ENCODE results near the gene CYB5B. TPM values are rescaled to one million over a fixed set of nuclear protein-coding genes. Genes with fewer than 3 reads are reported as not detected.

The CYB5B gene
- polyA plus RNA-seq, 1 of the 3 experiments (the other 2 are of a cell fraction) = 64.4 TPM

DNA sequence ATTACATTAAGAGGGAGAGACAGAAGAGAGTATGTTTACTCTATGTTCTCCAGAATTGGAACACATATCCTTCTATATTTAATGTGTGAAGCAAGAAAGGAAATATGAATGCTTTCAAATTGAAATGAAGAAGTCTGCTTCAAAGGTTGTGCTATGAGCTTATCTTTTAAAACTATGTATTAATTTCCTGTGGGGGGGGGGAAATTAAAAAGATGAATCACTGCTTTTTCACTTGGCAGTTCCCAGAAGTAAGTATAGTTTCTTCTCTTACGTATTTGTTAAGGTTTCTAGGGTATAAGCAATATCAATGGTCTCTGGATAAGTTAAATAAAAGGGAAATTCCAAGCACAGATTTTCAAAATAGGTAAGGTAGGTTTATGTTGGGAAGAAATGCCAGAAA lies 45.7 kb upstream of the CYB5B start:
- no peaks in the 10 kb centered on the region for H3K9me3 ChIP-seq
- DNase-seq = no peak

DNA sequence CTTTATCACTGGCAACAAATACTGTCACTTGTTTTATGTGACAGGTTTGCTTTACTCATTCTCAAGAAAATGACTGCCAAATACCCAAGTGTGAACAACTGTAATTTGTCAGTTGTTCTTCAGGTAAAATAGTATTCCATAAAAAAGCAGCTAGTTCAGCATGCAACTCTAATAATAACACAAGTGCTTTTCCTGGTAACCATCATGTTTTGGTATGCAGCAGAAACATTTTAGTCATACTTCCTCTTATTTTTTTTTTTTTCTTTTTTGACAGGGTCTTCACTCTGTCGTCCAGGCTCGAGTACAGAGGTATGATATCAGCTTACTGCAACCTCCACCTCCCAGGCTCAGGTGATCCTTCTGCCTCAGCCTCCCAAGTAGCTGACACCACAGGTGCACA lies 43.2 kb upstream of the CYB5B start:
- Histone ChIP-seq H3K27ac (ENCODE audit: low read depth in 2 of 2, low read length in 1 of 2) (no peak overlapping the region), H3K9me2 (no peaks in the 10 kb centered on the region), H2AFZ (ENCODE audit: low read depth) (no peak overlapping the region), H3F3A (replicated peaks; ENCODE audit: insufficient read depth) (peaks cover 41% of the 10 kb centered on the region), H3K4me3 (ENCODE audit: low read depth in 2 of 2, low read length in 1 of 2) (no peak overlapping the region), H3K36me3 (replicated peaks in 1 of 2; ENCODE audit: control insufficient read depth in 1 of 2, insufficient read depth in 2 of 2, low read length in 1 of 2) (peaks cover 48 to 67% of the 10 kb centered on the region in 2 experiments), H3K9ac (no peak overlapping the region), H4K20me1 (ENCODE audit: insufficient read depth) (no peaks in the 10 kb centered on the region), H3K4me2 (no peak overlapping the region), H3K9me3 (no peaks in the 10 kb centered on the region), H3K27me3 (ENCODE audit: insufficient read depth) (no peaks in the 10 kb centered on the region), H3K4me1 (ENCODE audit: control insufficient read depth in 1 of 2, insufficient read depth in 2 of 2, low read depth in 1 of 2, low read length in 1 of 2) (peaks cover 0 to 5% of the 10 kb centered on the region in 2 experiments; a peak in 2 of 4 replicates), H3K79me2 (ENCODE audit: insufficient read depth) (peaks cover 67% of the 10 kb centered on the region)
- 85% methylated on average over 2 of the region's 2 CpGs for WGBS (ENCODE audit: low lambda C conversion rate)
- POLR2A ChIA-PET = no interaction called here
- DNase-seq = no peak
- CTCF ChIA-PET = interaction anchor here (1.0 kb wide), 2 partner anchors 15 to 373 kb away, joined by 3 to 5 read pairs; partner anchors contain the start of gene NOB1
- TF ChIP-seq FOXM1 (IDR thresholded peaks at IDR 0.05; ENCODE audit: low read depth) (no peak), RXRA (IDR thresholded peaks at IDR 0.05; ENCODE audit: borderline replicate concordance, low read depth) (no peak), TEAD4 (IDR thresholded peaks at IDR 0.05; ENCODE audit: borderline replicate concordance, insufficient read depth) (no peak), RAD21 (IDR thresholded peaks at IDR 0.05; ENCODE audit: low read length) (no peak), FOSL2 (IDR thresholded peaks at IDR 0.05; ENCODE audit: borderline replicate concordance, low read depth) (no peak), MXI1 (IDR thresholded peaks at IDR 0.05; ENCODE audit: low read depth, low read length) (no peak), NFIC (IDR thresholded peaks at IDR 0.05; ENCODE audit: borderline replicate concordance) (no peak), NRF1 (IDR thresholded peaks at IDR 0.05; ENCODE audit: low read depth, low read length) (no peak), RCOR1 (IDR thresholded peaks at IDR 0.05; ENCODE audit: low read length) (no peak)

More for the DNA sequence above, 45.7 kb upstream of the CYB5B start:
- H3K4me1 ChIP-seq (ENCODE audit: control insufficient read depth in 1 of 2, insufficient read depth in 2 of 2, low read depth in 1 of 2, low read length in 1 of 2) = no peaks in the 10 kb centered on the region
- no peaks in the 10 kb centered on the region for H3K9me2 ChIP-seq
- no peak overlapping the region for H2AFZ ChIP-seq (ENCODE audit: low read depth)
- POLR2A ChIA-PET = no interaction called here
- H3K27ac ChIP-seq (ENCODE audit: low read depth in 2 of 2, low read length in 1 of 2) = peak overlapping the region in 1 of 2 experiments; percentile 52; a peak in 2 of 4 replicates
- H3K27me3 ChIP-seq (ENCODE audit: insufficient read depth) = no peaks in the 10 kb centered on the region
- H4K20me1 ChIP-seq (ENCODE audit: insufficient read depth) = no peaks in the 10 kb centered on the region
- peaks cover 44 to 72% of the 10 kb centered on the region in 2 experiments for H3K36me3 ChIP-seq (replicated peaks in 1 of 2; ENCODE audit: control insufficient read depth in 1 of 2, insufficient read depth in 2 of 2, low read length in 1 of 2)
- H3K79me2 ChIP-seq (ENCODE audit: insufficient read depth) = peaks cover 60% of the 10 kb centered on the region
- no peak overlapping the region; a peak in 1 of 4 replicates for H3K4me3 ChIP-seq (ENCODE audit: low read depth in 2 of 2, low read length in 1 of 2)
- 0 out of 2 replicates have a peak overlapping the region, but pooled peaks have one; percentile 10 for H3K4me2 ChIP-seq
- CTCF ChIA-PET = no interaction called here
- TF ChIP-seq EZH2phosphoT487 (IDR thresholded peaks at IDR 0.05; ENCODE audit: borderline replicate concordance, low read depth) (no peak), RAD21 (IDR thresholded peaks at IDR 0.05; ENCODE audit: low read length) (no peak), ELF1 (IDR thresholded peaks at IDR 0.05) (no peak), TEAD4 (IDR thresholded peaks at IDR 0.05; ENCODE audit: borderline replicate concordance, insufficient read depth) (no peak), RCOR1 (IDR thresholded peaks at IDR 0.05; ENCODE audit: low read length) (no peak), CHD2 (IDR thresholded peaks at IDR 0.05; ENCODE audit: low read length, partially characterized antibody) (no peak)
- TF ChIP-seq, protein P1, sequence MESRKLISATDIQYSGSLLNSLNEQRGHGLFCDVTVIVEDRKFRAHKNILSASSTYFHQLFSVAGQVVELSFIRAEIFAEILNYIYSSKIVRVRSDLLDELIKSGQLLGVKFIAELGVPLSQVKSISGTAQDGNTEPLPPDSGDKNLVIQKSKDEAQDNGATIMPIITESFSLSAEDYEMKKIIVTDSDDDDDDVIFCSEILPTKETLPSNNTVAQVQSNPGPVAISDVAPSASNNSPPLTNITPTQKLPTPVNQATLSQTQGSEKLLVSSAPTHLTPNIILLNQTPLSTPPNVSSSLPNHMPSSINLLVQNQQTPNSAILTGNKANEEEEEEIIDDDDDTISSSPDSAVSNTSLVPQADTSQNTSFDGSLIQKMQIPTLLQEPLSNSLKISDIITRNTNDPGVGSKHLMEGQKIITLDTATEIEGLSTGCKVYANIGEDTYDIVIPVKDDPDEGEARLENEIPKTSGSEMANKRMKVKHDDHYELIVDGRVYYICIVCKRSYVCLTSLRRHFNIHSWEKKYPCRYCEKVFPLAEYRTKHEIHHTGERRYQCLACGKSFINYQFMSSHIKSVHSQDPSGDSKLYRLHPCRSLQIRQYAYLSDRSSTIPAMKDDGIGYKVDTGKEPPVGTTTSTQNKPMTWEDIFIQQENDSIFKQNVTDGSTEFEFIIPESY (IDR thresholded peaks at IDR 0.05; ENCODE audit: borderline replicate concordance, low read depth) = no peak
- TF ChIP-seq, protein P2, sequence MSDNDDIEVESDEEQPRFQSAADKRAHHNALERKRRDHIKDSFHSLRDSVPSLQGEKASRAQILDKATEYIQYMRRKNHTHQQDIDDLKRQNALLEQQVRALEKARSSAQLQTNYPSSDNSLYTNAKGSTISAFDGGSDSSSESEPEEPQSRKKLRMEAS (IDR thresholded peaks at IDR 0.05; ENCODE audit: low read depth) = no peak
- TF ChIP-seq, protein P3, sequence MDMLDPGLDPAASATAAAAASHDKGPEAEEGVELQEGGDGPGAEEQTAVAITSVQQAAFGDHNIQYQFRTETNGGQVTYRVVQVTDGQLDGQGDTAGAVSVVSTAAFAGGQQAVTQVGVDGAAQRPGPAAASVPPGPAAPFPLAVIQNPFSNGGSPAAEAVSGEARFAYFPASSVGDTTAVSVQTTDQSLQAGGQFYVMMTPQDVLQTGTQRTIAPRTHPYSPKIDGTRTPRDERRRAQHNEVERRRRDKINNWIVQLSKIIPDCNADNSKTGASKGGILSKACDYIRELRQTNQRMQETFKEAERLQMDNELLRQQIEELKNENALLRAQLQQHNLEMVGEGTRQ (IDR thresholded peaks at IDR 0.05; ENCODE audit: borderline replicate concordance, low read depth, low read length) = no peak
- TF ChIP-seq, protein P4, sequence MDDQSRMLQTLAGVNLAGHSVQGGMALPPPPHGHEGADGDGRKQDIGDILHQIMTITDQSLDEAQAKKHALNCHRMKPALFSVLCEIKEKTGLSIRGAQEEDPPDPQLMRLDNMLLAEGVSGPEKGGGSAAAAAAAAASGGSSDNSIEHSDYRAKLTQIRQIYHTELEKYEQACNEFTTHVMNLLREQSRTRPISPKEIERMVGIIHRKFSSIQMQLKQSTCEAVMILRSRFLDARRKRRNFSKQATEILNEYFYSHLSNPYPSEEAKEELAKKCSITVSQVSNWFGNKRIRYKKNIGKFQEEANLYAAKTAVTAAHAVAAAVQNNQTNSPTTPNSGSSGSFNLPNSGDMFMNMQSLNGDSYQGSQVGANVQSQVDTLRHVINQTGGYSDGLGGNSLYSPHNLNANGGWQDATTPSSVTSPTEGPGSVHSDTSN (IDR thresholded peaks at IDR 0.05) = no peak
- TF ChIP-seq, protein P5, sequence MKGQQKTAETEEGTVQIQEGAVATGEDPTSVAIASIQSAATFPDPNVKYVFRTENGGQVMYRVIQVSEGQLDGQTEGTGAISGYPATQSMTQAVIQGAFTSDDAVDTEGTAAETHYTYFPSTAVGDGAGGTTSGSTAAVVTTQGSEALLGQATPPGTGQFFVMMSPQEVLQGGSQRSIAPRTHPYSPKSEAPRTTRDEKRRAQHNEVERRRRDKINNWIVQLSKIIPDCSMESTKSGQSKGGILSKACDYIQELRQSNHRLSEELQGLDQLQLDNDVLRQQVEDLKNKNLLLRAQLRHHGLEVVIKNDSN (IDR thresholded peaks at IDR 0.05; ENCODE audit: borderline replicate concordance, low read depth) = no peak
- WGBS (ENCODE audit: low lambda C conversion rate) = 76% methylated on average over 1 of the region's 1 CpG
- H3F3A ChIP-seq (replicated peaks; ENCODE audit: insufficient read depth) = peaks cover 31% of the 10 kb centered on the region
- H3K9ac ChIP-seq = no peak overlapping the region; the same call in 1 of the 2 replicates

Data from SK-N-SH (cell line).